Ascending aorta (tissue), 2 donors: ENCODE results near the gene CHCHD1. TPM values are rescaled to one million over a fixed set of nuclear protein-coding genes. Genes with fewer than 3 reads are reported as not detected.
A peak's percentile ranks its signal among the peaks of the same experiment; 100 is the strongest.
"Not testable (repeated sequence)": the region's sequence is repeated elsewhere in the genome, so short reads cannot be mapped to it uniquely, and the experiment has no call there.

Experiments
- DNase-seq, 2 donors: peaks; one replicate each; pipeline ENCODE4 v3.0.0-alpha.2; 2019; ENCODE audit warnings: low spot score in 2 of 2
- H3K27ac ChIP-seq, 2 donors: fragments of 200-600 bp; sonication (generic); one replicate each; pipeline ENCODE4 v1.5.1; 2016 to 2017; ENCODE audit warnings: mild to moderate bottlenecking in 1 of 2
- H3K27me3 ChIP-seq: fragments of 200-600 bp; sonication (generic); one replicate; pipeline ENCODE4 v1.5.1; 2017
- H3K36me3 ChIP-seq, 2 donors: fragments of 200-600 bp; sonication (generic); one replicate each; pipeline ENCODE4 v1.5.1; 2016
- H3K4me1 ChIP-seq, 2 donors: fragments of 200-600 bp; sonication (generic); one replicate each; pipeline ENCODE4 v1.5.1; 2016 to 2017; ENCODE audit warnings: mild to moderate bottlenecking in 1 of 2
- H3K4me3 ChIP-seq, 2 donors: fragments of 200-600 bp; sonication (generic); one replicate each; pipeline ENCODE4 v1.5.1; 2016 to 2017; ENCODE audit warnings: mild to moderate bottlenecking in 1 of 2
- H3K9me3 ChIP-seq, 2 donors: fragments of 200-600 bp; sonication (generic); one replicate each; pipeline ENCODE4 v1.5.1; 2016
- intact Hi-C: fragments of 100-400 bp; cut with DNase I; formaldehyde crosslinking; loops from one replicate; pipeline ENCODE4 v1.15.1; 2023
- total RNA-seq: library from RNA; depleted of rRNA; stranded (reverse); fragments of >200 nt; gene quantifications from one replicate; pipeline ENCODE4 v1.1.0, GENCODE V29; 2016
- TF ChIP-seq, protein P1 (sequence below), 3 experiments: fragments of 200-600 bp in 2 of 3; fragments of 450-650 bp in 1 of 3; sonication (generic) in 2 of 3; IDR thresholded peaks; one replicate each; pipeline ENCODE4 v1.5.1; 2016 to 2019; ENCODE audit warnings: antibody characterized with exemption in 3 of 3, mild to moderate bottlenecking in 1 of 3, moderate library complexity in 1 of 3

Gene CHCHD1
- total RNA-seq, 1 donor from 2014 or later: 24.5 TPM

- TF ChIP-seq, protein P1, sequence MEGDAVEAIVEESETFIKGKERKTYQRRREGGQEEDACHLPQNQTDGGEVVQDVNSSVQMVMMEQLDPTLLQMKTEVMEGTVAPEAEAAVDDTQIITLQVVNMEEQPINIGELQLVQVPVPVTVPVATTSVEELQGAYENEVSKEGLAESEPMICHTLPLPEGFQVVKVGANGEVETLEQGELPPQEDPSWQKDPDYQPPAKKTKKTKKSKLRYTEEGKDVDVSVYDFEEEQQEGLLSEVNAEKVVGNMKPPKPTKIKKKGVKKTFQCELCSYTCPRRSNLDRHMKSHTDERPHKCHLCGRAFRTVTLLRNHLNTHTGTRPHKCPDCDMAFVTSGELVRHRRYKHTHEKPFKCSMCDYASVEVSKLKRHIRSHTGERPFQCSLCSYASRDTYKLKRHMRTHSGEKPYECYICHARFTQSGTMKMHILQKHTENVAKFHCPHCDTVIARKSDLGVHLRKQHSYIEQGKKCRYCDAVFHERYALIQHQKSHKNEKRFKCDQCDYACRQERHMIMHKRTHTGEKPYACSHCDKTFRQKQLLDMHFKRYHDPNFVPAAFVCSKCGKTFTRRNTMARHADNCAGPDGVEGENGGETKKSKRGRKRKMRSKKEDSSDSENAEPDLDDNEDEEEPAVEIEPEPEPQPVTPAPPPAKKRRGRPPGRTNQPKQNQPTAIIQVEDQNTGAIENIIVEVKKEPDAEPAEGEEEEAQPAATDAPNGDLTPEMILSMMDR (IDR thresholded peaks at IDR 0.05): no peak
- DNase-seq: no peak
- Histone ChIP-seq H3K27me3 (no peaks in the 10 kb centered on the region), H3K36me3 (peaks cover 47 to 84% of the 10 kb centered on the region in 2 donors), H3K4me3 (no peak overlapping the region), H3K27ac (no peak overlapping the region), H3K9me3 (no peaks in the 10 kb centered on the region), H3K4me1 (peaks cover 0 to 12% of the 10 kb centered on the region in 2 donors)
- intact Hi-C loops: no loop called here
Measured at GRCh38 chr10:73823391-73823790, 41.5 kb downstream of the CHCHD1 start.

DNA sequence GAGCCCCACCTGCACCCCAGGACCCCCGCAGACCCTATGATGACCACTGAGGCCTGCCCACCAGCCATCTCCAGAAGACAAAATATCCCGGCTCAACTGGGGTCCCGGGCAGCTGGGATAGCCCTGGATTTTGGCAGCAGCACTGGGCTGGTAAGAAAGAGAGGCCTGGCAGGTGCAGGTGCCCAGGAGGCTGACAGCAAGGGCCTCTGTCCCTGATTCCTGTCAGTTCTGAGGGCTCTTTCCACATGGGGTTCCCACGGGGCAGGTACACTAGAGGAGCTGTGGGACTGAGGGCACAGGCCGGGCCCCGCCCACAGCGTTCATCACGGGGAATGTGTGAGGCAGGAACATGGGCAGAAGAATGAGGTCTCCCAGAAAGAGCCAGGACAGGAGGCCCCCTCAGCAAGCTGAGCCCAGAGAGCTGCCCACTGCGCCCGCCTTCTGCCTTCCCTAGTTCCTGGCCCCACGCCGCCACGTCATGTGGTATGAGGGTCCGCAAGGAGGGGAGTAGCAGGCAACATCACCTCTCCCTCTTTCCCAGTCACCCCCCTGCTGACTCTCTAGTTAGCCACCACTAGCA, 42.4 kb downstream of the CHCHD1 start:
- intact Hi-C loops: no loop called here
- peaks cover 47 to 85% of the 10 kb centered on the region in 2 donors for H3K36me3 ChIP-seq

GRCh38 chr10:73827346-73828089, 45.7 kb downstream of the CHCHD1 start:
- Histone ChIP-seq H3K36me3 (peaks cover 50 to 74% of the 10 kb centered on the region in 2 donors), H3K4me3 (no peak overlapping the region), H3K27me3 (no peaks in the 10 kb centered on the region), H3K27ac (peak overlapping the region in 1 of 2 donors; percentile 3), H3K4me1 (no peaks in the 10 kb centered on the region), H3K9me3 (no peaks in the 10 kb centered on the region)
- TF ChIP-seq, protein P1 (IDR thresholded peaks at IDR 0.05): no peak
- DNase-seq: no peak
- intact Hi-C loops: no loop called here

More for the DNA sequence above, 42.4 kb downstream of the CHCHD1 start:
- TF ChIP-seq, protein P1 (IDR thresholded peaks at IDR 0.05): no peak
- H3K4me3 ChIP-seq: no peak overlapping the region
- no peak overlapping the region for H3K27ac ChIP-seq
- H3K9me3 ChIP-seq: no peaks in the 10 kb centered on the region
- no peaks in the 10 kb centered on the region for H3K27me3 ChIP-seq
- peaks cover 0 to 8% of the 10 kb centered on the region in 2 donors for H3K4me1 ChIP-seq
- DNase-seq: no peak

DNA sequence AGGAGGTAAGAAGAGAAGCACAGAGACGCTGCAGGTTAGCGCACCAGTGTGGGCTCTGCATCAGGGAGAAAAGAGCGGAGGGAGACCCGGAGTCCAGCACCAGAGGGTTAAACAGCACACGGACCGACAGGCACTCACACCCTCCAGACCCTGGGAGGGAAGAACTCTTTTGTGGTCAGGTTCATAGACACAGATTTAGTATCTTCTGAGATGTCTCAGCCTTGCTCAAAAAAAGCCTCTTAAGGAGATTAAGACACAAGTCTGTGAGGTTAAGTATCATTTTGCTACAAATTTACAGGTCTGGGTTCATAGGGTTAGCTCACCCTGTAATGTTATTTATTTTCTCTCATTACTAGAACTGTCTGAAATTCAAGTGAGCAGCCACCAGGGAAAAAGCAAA, 46.3 kb downstream of the CHCHD1 start:
- Histone ChIP-seq H3K4me1 (no peaks in the 10 kb centered on the region), H3K9me3 (no peaks in the 10 kb centered on the region), H3K36me3 (peaks cover 49 to 69% of the 10 kb centered on the region in 2 donors), H3K27me3 (no peaks in the 10 kb centered on the region), H3K27ac (peak overlapping the region in 1 of 2 donors; percentile 3), H3K4me3 (no peak overlapping the region)
- intact Hi-C loops: no loop called here
- TF ChIP-seq, protein P1 (IDR thresholded peaks at IDR 0.05): no peak
- no peak for DNase-seq

- H3K4me1 ChIP-seq, intact Hi-C loops, DNase-seq, H3K27me3 ChIP-seq, H3K9me3 ChIP-seq, H3K27ac ChIP-seq, H3K4me3 ChIP-seq: not testable (repeated sequence)
- peaks cover 43 to 63% of the 10 kb centered on the region in 2 donors for H3K36me3 ChIP-seq
Measured at GRCh38 chr10:73829090-73829489, 47.2 kb downstream of the CHCHD1 start.

Other genes starting within 250 kb of the CHCHD1 start
- 172 TPM for gene USP54, start 190.7 kb upstream of the CHCHD1 start, total RNA-seq
- gene MYOZ1, start 140.6 kb upstream of the CHCHD1 start, total RNA-seq: 8.5 TPM
- not detected for gene SYNPO2L, start 126.0 kb upstream of the CHCHD1 start, total RNA-seq
- gene AGAP5, start 83.9 kb upstream of the CHCHD1 start, total RNA-seq: 0.32 TPM
- gene SEC24C, start 37.7 kb upstream of the CHCHD1 start, total RNA-seq: 65.9 TPM
- gene ZSWIM8, start 3.6 kb downstream of the CHCHD1 start, total RNA-seq: 106 TPM
- gene NDST2, start 29.6 kb downstream of the CHCHD1 start, total RNA-seq: 130 TPM
- gene CAMK2G, start 92.5 kb downstream of the CHCHD1 start, total RNA-seq: 60.3 TPM
- 1.5 TPM for gene PLAU, start 129.1 kb downstream of the CHCHD1 start, total RNA-seq
- gene VCL, start 216.1 kb downstream of the CHCHD1 start, total RNA-seq: 333 TPM